Subcutaneous adipose tissue (tissue), 4 donors: ENCODE data around the gene TMEM97. TPM values are rescaled to one million over a fixed set of nuclear protein-coding genes. Genes with fewer than 3 reads are reported as not detected.

Source experiments
- CTCF ChIP-seq: fragments of 450-650 bp; IDR thresholded peaks from one replicate; pipeline ENCODE4 v1.5.1; 2016; ENCODE audit warnings: low read depth, mild to moderate bottlenecking, control low read depth, antibody characterized with exemption, moderate library complexity
- total RNA-seq, 4 donors: library from RNA; depleted of rRNA; stranded (reverse); fragments of >200 nt; gene quantifications; one replicate each; pipeline ENCODE4 v1.1.0, GENCODE V29; 2016

Gene TMEM97
- total RNA-seq, 4 donors from 2014 or later = 2.6 to 9.5 (median 6.8) TPM

GRCh38 chr17:28317966-28318758 lies 838 bp upstream of the TMEM97 start:
- no peak for TF ChIP-seq CTCF

GRCh38 chr17:28319598-28319935 lies 567 bp downstream of the TMEM97 start:
- TF ChIP-seq CTCF = no peak

GRCh38 chr17:28320215-28321061 lies 1.4 kb downstream of the TMEM97 start:
- no peak for TF ChIP-seq CTCF

- no peak for TF ChIP-seq CTCF
Measured at GRCh38 chr17:28324267-28324745, 5.3 kb downstream of the TMEM97 start.

GRCh38 chr17:28324781-28325180 lies 5.8 kb downstream of the TMEM97 start:
- no peak for TF ChIP-seq CTCF

- TF ChIP-seq CTCF = no peak
Measured at GRCh38 chr17:28325211-28325610, 6.2 kb downstream of the TMEM97 start.

- TF ChIP-seq CTCF = no peak
Measured at GRCh38 chr17:28326114-28326513, 7.1 kb downstream of the TMEM97 start.
